ENCODE results near the gene CSPG4. TPM values are rescaled to one million over a fixed set of nuclear protein-coding genes. Genes with fewer than 3 reads are reported as not detected.
A peak's percentile ranks its signal among the peaks of the same experiment; 100 is the strongest.

The CSPG4 gene
- total and polyA plus RNA-seq, 3 donors from 2014 or later, result 4.4 to 6.5 (median 5.2) TPM

GRCh38 chr15:75644376-75644775 is 68.3 kb downstream of the CSPG4 start:
- TF ChIP-seq CTCF (IDR thresholded peaks at IDR 0.05) (no peak), POLR2A (IDR thresholded peaks at IDR 0.05) (no peak)
- Histone ChIP-seq H3K27ac (no peak overlapping the region), H3K4me3 (no peak overlapping the region), H3K9me3 (no peaks in the 10 kb centered on the region), H3K4me1 (peaks cover 10% of the 10 kb centered on the region), H3K36me3 (ENCODE audit: low read depth, missing control alignments) (no peaks in the 10 kb centered on the region), H3K27me3 (no peaks in the 10 kb centered on the region)
- 88 to 91% methylated on average over 2 of the region's 2 CpGs for WGBS, 2 donors
- intact Hi-C loops (cut with DNase I; ENCODE audit: low total_unique reads), result loop anchor here (10.0 kb wide), 1 partner anchor 190 kb away; the partner anchor contains the start of gene SIN3A
- no peak for DNase-seq

DNA sequence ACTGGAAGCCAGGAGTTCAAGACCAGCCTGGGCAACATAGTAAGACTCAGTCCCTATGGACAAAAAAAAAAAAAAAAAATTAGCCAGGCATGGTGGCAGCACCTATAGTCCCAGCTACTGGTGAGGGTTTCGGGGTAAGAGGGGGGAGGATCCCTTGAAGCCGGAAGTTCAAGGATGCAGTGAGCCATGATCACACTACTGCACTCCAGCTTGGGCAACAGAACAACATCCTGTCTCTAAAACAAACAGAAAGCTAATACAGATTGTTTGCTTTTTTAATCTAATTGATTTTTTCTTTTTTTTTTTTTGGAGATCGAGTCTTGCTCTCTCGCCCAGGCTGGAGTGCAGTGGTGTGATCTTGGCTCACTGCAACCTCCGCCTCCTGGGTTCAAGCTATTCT is 71.0 kb downstream of the CSPG4 start:
- intact Hi-C loops (cut with DNase I; ENCODE audit: low total_unique reads), result loop anchor here (10.0 kb wide), 1 partner anchor 187 kb away; the partner anchor contains the start of gene SIN3A
- TF ChIP-seq POLR2A (IDR thresholded peaks at IDR 0.05), result no peak
- TF ChIP-seq CTCF (IDR thresholded peaks at IDR 0.05), result no peak
- H3K4me3 ChIP-seq, result no peak overlapping the region
- H3K27ac ChIP-seq, result no peak overlapping the region
- DNase-seq, result no peak
- H3K36me3 ChIP-seq (ENCODE audit: low read depth, missing control alignments), result no peaks in the 10 kb centered on the region
- H3K4me1 ChIP-seq, result peaks cover 16% of the 10 kb centered on the region
- H3K9me3 ChIP-seq, result no peaks in the 10 kb centered on the region
- 75 to 90% methylated on average over 5 of the region's 5 CpGs for WGBS, 2 donors
- no peaks in the 10 kb centered on the region for H3K27me3 ChIP-seq

GRCh38 chr15:75641179-75641503 is 71.5 kb downstream of the CSPG4 start:
- no peaks in the 10 kb centered on the region for H3K36me3 ChIP-seq (ENCODE audit: low read depth, missing control alignments)
- peaks cover 13% of the 10 kb centered on the region for H3K4me1 ChIP-seq
- intact Hi-C loops (cut with DNase I; ENCODE audit: low total_unique reads), result loop anchor here (10.0 kb wide), 1 partner anchor 186 kb away; the partner anchor contains the start of gene SIN3A
- WGBS, 2 donors, result 65 to 67% methylated on average over 4 of the region's 4 CpGs
- no peak for TF ChIP-seq POLR2A (IDR thresholded peaks at IDR 0.05)
- TF ChIP-seq CTCF (IDR thresholded peaks at IDR 0.05), result no peak
- DNase-seq, result no peak
- H3K27ac ChIP-seq, result peak overlapping the region in 1 of 2 donors; percentile 93
- H3K27me3 ChIP-seq, result no peaks in the 10 kb centered on the region
- H3K4me3 ChIP-seq, result no peak overlapping the region
- H3K9me3 ChIP-seq, result no peaks in the 10 kb centered on the region

- intact Hi-C loops (cut with DNase I; ENCODE audit: low total_unique reads), result loop anchor here (10.0 kb wide), 1 partner anchor 186 kb away; the partner anchor contains the start of gene SIN3A
- Histone ChIP-seq H3K4me3 (peak overlapping the region; percentile 84 to 94), H3K27ac (peak overlapping the region; percentile 81 to 93), H3K36me3 (ENCODE audit: low read depth, missing control alignments) (no peaks in the 10 kb centered on the region), H3K27me3 (no peaks in the 10 kb centered on the region), H3K4me1 (peaks cover 13% of the 10 kb centered on the region), H3K9me3 (no peaks in the 10 kb centered on the region)
- 4 to 6% methylated on average over 17 of the region's 17 CpGs for WGBS, 2 donors
- peak; percentile 46 for DNase-seq
- TF ChIP-seq CTCF (IDR thresholded peaks at IDR 0.05) (peak in 2 of 3 experiments; percentile 15 to 32), POLR2A (IDR thresholded peaks at IDR 0.05) (no peak)
Observed at GRCh38 chr15:75640483-75641178, 72.0 kb downstream of the CSPG4 start.
